Measurements from ENCODE around the gene IARS1.
A peak's percentile ranks its signal among the peaks of the same experiment; 100 is the strongest.

Gene IARS1

GRCh38 chr9:92293452-92294296, at the start of gene IARS1:
IARS1 (minus strand) TSS chr9:92293697; CDS start chr9:92289419, 4,278 bp downstream.
- DNase-seq (ENCODE audit: insufficient read length, low spot score): peak; percentile 96
- peak; percentile 90 for TF ChIP-seq POLR2A (IDR thresholded peaks at IDR 0.05; ENCODE audit: low read depth, low read length)
- FAIRE-seq: peak; percentile 98

DNA sequence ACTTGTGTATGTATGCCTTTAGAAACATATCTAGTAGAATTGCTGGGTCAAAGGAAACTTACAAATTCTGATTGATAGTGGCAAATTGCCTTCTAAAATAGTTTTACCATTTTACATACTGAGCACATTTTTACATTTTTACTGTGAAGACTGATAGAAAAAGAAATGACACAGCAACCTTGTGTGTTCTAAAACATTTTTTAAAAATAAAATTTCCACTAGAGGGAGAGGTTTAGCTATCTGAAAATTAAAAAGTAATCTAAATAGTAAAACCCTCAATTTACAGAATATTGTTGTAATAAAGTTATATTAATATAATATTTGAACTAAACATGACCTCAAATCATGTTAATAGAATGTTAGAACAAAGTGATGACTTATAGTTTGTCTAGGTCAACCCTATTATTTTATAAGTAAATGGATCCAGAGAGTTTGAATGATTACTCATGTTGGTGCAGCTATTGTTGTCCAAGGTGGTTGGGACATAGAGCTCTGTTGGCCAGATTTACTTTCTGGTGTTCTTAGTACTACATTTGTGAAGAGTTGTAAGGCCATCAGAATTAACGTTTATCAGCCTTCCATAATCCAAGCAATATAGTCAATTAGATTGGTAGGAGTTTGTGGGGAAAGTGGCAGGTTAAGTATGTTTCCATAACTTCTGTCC, 49.5 kb upstream of the IARS1 start:
- no peak for TF ChIP-seq POLR2A (IDR thresholded peaks at IDR 0.05; ENCODE audit: low read depth, low read length)
- FAIRE-seq (no peak), DNase-seq (ENCODE audit: insufficient read length, low spot score) (no peak)

GRCh38 chr9:92341578-92341977, 48.1 kb upstream of the IARS1 start:
- DNase-seq (ENCODE audit: insufficient read length, low spot score): no peak
- no peak for TF ChIP-seq POLR2A (IDR thresholded peaks at IDR 0.05; ENCODE audit: low read depth, low read length)
- no peak for FAIRE-seq

GRCh38 chr9:92333282-92333634, 39.8 kb upstream of the IARS1 start:
- FAIRE-seq (no peak), DNase-seq (ENCODE audit: insufficient read length, low spot score) (no peak)
- no peak for TF ChIP-seq POLR2A (IDR thresholded peaks at IDR 0.05; ENCODE audit: low read depth, low read length)

GRCh38 chr9:92332577-92333281, 39.2 kb upstream of the IARS1 start:
- no peak for DNase-seq (ENCODE audit: insufficient read length, low spot score)
- FAIRE-seq: no peak
- no peak for TF ChIP-seq POLR2A (IDR thresholded peaks at IDR 0.05; ENCODE audit: low read depth, low read length)

GRCh38 chr9:92328225-92328624, 34.7 kb upstream of the IARS1 start:
- DNase-seq (ENCODE audit: insufficient read length, low spot score) (peak; percentile 17), FAIRE-seq (no peak)
- TF ChIP-seq POLR2A (IDR thresholded peaks at IDR 0.05; ENCODE audit: low read depth, low read length): no peak

GRCh38 chr9:92327283-92327850, 33.9 kb upstream of the IARS1 start:
- DNase-seq (ENCODE audit: insufficient read length, low spot score) (no peak), FAIRE-seq (no peak)
- TF ChIP-seq POLR2A (IDR thresholded peaks at IDR 0.05; ENCODE audit: low read depth, low read length): no peak

DNA sequence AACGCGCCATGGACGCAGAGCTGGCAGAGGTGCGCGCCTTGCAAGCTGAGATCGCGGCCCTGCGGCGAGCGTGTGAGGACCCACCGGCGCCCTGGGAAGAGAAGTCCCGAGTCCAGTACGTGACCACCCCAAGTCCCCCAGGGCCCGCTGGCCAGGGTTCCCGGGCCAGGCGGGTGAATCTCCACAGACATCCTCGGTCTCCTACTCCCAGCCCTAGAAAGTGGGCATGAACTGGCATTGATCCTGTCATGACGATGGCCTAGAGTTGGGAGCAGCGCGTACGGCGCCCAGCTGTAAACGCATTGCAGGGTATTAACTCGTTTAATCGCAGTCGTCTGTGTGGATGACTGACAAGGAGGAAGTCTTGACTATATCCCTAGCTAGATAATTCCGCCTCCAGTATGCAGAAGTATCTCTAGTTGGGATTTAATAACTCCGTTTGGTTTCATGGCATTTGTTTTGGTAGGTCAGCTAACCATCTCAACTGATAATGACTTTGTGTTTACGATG, 32.5 kb upstream of the IARS1 start:
- FAIRE-seq (no peak), DNase-seq (ENCODE audit: insufficient read length, low spot score) (no peak)
- peak; percentile 95; the same call in 1 of the 2 replicates for TF ChIP-seq POLR2A (IDR thresholded peaks at IDR 0.05; ENCODE audit: low read depth, low read length)

DNA sequence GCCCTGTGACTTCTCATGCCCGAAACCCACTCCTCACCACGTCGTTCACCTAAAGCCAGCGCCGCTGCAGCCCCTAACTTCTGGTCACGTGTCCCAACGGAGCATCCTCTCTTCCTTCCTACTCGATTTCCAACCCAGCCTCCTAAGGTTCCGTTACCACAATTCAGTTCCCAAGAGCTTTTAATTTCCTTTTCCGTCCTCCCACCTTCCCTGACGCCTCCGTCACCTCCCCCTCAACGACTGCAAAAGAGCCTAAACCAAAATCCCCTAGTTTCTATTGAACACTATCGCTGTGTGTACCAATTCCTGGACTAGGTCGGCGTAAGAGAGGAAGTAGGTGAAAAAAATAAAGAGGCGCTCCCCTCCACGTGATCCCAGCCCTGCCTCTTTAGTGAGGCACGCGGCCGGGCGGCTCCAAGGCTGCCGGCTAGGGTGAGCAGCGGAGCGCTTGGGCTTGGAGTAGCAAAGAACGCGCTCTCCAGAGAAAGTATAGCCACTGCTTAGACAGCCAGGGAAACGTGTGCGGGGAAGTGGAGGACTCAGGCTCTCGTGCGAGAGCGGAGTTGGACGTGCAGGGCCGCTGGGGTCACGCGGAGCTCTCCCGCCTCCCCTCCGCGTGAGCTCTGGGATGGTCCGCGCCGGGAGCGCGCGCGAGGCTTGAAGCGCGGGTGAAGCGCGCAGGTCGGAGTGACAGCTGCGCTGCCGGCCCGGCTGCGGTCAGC, 31.9 kb upstream of the IARS1 start, which contains the start of the genes CENPP and NOL8:
Gene CENPP, plus strand, starts transcription at position 685 of the 722 bp plus-strand sequence.
Gene NOL8, minus strand, starts transcription at position 82 of the 722 bp plus-strand sequence. CDS start 1,189 bp downstream, outside the sequence.
- DNase-seq (ENCODE audit: insufficient read length, low spot score): peak; percentile 87
- FAIRE-seq: peak; percentile 33
- TF ChIP-seq POLR2A (IDR thresholded peaks at IDR 0.05; ENCODE audit: low read depth, low read length): peak; percentile 87

DNA sequence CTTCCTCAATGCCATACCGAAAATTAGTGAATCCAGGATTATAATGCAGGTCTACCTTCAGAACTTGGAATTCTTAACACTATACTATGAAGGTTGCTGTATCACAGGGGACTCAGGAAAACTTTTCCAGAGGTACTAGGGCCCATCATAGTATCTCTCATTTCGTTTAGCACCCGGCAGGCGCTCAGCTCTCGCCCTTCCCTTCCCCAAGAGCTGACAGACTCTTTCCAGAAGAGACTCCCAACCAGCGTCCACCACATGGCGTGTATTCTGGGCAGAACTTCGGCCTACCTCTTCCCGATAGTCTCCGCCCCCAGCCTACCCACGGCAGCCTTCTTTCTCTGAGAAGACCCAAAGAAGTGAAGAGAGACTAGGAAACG, 31.4 kb upstream of the IARS1 start:
- no peak for FAIRE-seq

DNA sequence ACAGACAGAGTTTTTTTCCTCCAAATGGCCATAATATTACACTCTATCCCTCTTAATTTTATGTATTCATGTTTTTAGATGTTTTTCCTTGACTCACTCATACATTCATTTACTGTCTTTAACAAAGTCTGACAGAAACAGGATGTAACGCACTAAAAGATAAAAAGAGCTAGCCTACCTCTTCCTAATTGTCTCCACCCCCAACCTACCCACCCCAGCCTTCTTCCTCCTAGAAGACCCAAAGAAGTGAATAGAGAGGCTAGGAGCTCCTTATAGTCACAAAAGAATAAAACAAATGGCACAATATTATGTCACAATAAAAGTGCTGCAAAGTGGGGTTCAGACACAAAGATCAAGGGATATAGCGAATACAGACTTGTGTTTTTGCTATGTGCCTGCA, 30.9 kb upstream of the IARS1 start:
- DNase-seq (ENCODE audit: insufficient read length, low spot score) (no peak), FAIRE-seq (no peak)
- no peak for TF ChIP-seq POLR2A (IDR thresholded peaks at IDR 0.05; ENCODE audit: low read depth, low read length)

More for the DNA sequence above, 31.4 kb upstream of the IARS1 start:
- TF ChIP-seq POLR2A (IDR thresholded peaks at IDR 0.05; ENCODE audit: low read depth, low read length): no peak
- peak; percentile 46 for DNase-seq (ENCODE audit: insufficient read length, low spot score)

- DNase-seq (ENCODE audit: insufficient read length, low spot score) (no peak), FAIRE-seq (no peak)
- TF ChIP-seq POLR2A (IDR thresholded peaks at IDR 0.05; ENCODE audit: low read depth, low read length): no peak
Measured at GRCh38 chr9:92315456-92315855, 22.0 kb upstream of the IARS1 start.

- DNase-seq (ENCODE audit: insufficient read length, low spot score) (no peak), FAIRE-seq (no peak)
- no peak for TF ChIP-seq POLR2A (IDR thresholded peaks at IDR 0.05; ENCODE audit: low read depth, low read length)
Measured at GRCh38 chr9:92313624-92314012, 20.1 kb upstream of the IARS1 start.

All from H54 (cell line).